NCI-H2227 (cell line): ENCODE measurements around the gene CDKN1C.

Experiments used
- DNase-seq: peaks from one replicate; lab custom pipeline; 2025; ENCODE audit not compliant: unreplicated experiment; lab: John Stamatoyannopoulos, UW

Gene CDKN1C

GRCh38 chr11:2923446-2924375 is 38.1 kb upstream of the CDKN1C start:
- DNase-seq: no peak

- DNase-seq: no peak
Measured at GRCh38 chr11:2922655-2923054, 37.1 kb upstream of the CDKN1C start.

- DNase-seq: no peak
Measured at GRCh38 chr11:2921742-2922493, 36.3 kb upstream of the CDKN1C start.

GRCh38 chr11:2921261-2921660 is 35.7 kb upstream of the CDKN1C start:
- DNase-seq: no peak

GRCh38 chr11:2920343-2920742 is 34.8 kb upstream of the CDKN1C start:
- DNase-seq: no peak

GRCh38 chr11:2919837-2920236 is 34.3 kb upstream of the CDKN1C start:
- no peak for DNase-seq

GRCh38 chr11:2919188-2919587 is 33.6 kb upstream of the CDKN1C start:
- no peak for DNase-seq

GRCh38 chr11:2917842-2918490 is 32.4 kb upstream of the CDKN1C start:
- no peak for DNase-seq

- DNase-seq: no peak
Measured at GRCh38 chr11:2916892-2917645, 31.5 kb upstream of the CDKN1C start.

GRCh38 chr11:2916114-2916891 is 30.7 kb upstream of the CDKN1C start:
- no peak for DNase-seq

GRCh38 chr11:2915473-2915872 is 29.9 kb upstream of the CDKN1C start:
- DNase-seq: no peak

- no peak for DNase-seq
Measured at GRCh38 chr11:2914455-2915195, 29.1 kb upstream of the CDKN1C start.

GRCh38 chr11:2913776-2914175 is 28.2 kb upstream of the CDKN1C start:
- DNase-seq: no peak

- DNase-seq: no peak
Measured at GRCh38 chr11:2913019-2913431, 27.4 kb upstream of the CDKN1C start.

GRCh38 chr11:2912498-2912897 is 26.9 kb upstream of the CDKN1C start:
- no peak for DNase-seq

- no peak for DNase-seq
Measured at GRCh38 chr11:2911785-2912391, 26.3 kb upstream of the CDKN1C start.

GRCh38 chr11:2911088-2911784 is 25.7 kb upstream of the CDKN1C start:
- no peak for DNase-seq

GRCh38 chr11:2910401-2910955 is 24.9 kb upstream of the CDKN1C start:
- no peak for DNase-seq
